K562 (cell line): Measurements from ENCODE around the gene FHIT.

Experiments
- ARID2 ChIP-seq: fragments of 450-650 bp; IDR thresholded peaks from 2 replicates; pipeline ENCODE4 v1.6.1; 2017; ENCODE audit warnings: antibody characterized with exemption, mild to moderate bottlenecking
- GTF3C2 ChIP-seq: IDR thresholded peaks from 3 replicates; pipeline ENCODE4 v1.6.1; 2011; ENCODE audit warnings: borderline replicate concordance, mild to moderate bottlenecking, moderate library complexity; ENCODE audit not compliant: insufficient read length; ENCODE audit errors: extremely low read depth
- MITF ChIP-seq: IDR thresholded peaks from 2 replicates; pipeline ENCODE4 v1.6.1; 2014; ENCODE audit warnings: antibody characterized with exemption
- PHF8 ChIP-seq: fragments of 200-600 bp; sonication (generic); IDR thresholded peaks from 2 replicates; pipeline ENCODE4 v1.6.1; 2012; ENCODE audit warnings: mixed run types, mild to moderate bottlenecking, inconsistent platforms, low read length, moderate library complexity, borderline replicate concordance
- RFX5 ChIP-seq: IDR thresholded peaks from 2 replicates; pipeline ENCODE4 v1.6.1; 2011; ENCODE audit warnings: low read depth, mild to moderate bottlenecking, improper control_type of control experiment, low read length
- SAFB ChIP-seq: fragments of 200-400 bp; formaldehyde crosslinking; IDR thresholded peaks from 2 replicates; pipeline ENCODE4 v1.6.1; 2017; ENCODE audit warnings: low read depth, low read length, borderline replicate concordance
- SIN3B ChIP-seq: fragments of 450-650 bp; IDR thresholded peaks from 2 replicates; pipeline ENCODE4 v1.6.1; 2017; ENCODE audit warnings: low read depth, mild to moderate bottlenecking, moderate library complexity
- TF ChIP-seq, protein P1 (sequence below), 3 experiments: IDR thresholded peaks in 2 of 3; conservative IDR thresholded peaks in 1 of 3; 2 replicates each; pipeline ENCODE4 v1.5.1; 2011 to 2012; ENCODE audit warnings: low read length in 3 of 3, mild to moderate bottlenecking in 3 of 3, control low read depth in 2 of 3, improper control_type of control experiment in 1 of 3, inconsistent platforms in 1 of 3, low read depth in 1 of 3, mixed read lengths in 1 of 3, moderate library complexity in 1 of 3; ENCODE audit not compliant: insufficient read depth in 2 of 3
- TF ChIP-seq, protein P2 (sequence below), 2 experiments: fragments of 450-650 bp; IDR thresholded peaks; 2 replicates each; pipeline ENCODE4 v1.6.1; 2016

- TF ChIP-seq MITF (no peak), ARID2 (no peak), SAFB (no peak), SIN3B (no peak), PHF8 (no peak), RFX5 (no peak), GTF3C2 (no peak)
- TF ChIP-seq, protein P1, sequence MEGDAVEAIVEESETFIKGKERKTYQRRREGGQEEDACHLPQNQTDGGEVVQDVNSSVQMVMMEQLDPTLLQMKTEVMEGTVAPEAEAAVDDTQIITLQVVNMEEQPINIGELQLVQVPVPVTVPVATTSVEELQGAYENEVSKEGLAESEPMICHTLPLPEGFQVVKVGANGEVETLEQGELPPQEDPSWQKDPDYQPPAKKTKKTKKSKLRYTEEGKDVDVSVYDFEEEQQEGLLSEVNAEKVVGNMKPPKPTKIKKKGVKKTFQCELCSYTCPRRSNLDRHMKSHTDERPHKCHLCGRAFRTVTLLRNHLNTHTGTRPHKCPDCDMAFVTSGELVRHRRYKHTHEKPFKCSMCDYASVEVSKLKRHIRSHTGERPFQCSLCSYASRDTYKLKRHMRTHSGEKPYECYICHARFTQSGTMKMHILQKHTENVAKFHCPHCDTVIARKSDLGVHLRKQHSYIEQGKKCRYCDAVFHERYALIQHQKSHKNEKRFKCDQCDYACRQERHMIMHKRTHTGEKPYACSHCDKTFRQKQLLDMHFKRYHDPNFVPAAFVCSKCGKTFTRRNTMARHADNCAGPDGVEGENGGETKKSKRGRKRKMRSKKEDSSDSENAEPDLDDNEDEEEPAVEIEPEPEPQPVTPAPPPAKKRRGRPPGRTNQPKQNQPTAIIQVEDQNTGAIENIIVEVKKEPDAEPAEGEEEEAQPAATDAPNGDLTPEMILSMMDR (IDR thresholded peaks at IDR 0.05 in 2 of 3, conservative IDR thresholded peaks at IDR 0.05 in 1 of 3; ENCODE audit: insufficient read depth in 2 of 3, low read depth in 1 of 3, low read length in 3 of 3): no peak
- TF ChIP-seq, protein P2, sequence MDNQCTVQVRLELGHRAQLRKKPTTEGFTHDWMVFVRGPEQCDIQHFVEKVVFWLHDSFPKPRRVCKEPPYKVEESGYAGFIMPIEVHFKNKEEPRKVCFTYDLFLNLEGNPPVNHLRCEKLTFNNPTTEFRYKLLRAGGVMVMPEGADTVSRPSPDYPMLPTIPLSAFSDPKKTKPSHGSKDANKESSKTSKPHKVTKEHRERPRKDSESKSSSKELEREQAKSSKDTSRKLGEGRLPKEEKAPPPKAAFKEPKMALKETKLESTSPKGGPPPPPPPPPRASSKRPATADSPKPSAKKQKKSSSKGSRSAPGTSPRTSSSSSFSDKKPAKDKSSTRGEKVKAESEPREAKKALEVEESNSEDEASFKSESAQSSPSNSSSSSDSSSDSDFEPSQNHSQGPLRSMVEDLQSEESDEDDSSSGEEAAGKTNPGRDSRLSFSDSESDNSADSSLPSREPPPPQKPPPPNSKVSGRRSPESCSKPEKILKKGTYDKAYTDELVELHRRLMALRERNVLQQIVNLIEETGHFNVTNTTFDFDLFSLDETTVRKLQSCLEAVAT (IDR thresholded peaks at IDR 0.05): no peak
Measured at GRCh38 chr3:60064210-60065178, 1186.8 kb downstream of the FHIT start.
